ENCODE results near the gene OR10J5. TPM values are rescaled to one million over a fixed set of nuclear protein-coding genes. Genes with fewer than 3 reads are reported as not detected.

Gene OR10J5
- total and polyA plus RNA-seq, 2 of the 4 experiments (the other 2 are of a cell fraction): not detected

DNA sequence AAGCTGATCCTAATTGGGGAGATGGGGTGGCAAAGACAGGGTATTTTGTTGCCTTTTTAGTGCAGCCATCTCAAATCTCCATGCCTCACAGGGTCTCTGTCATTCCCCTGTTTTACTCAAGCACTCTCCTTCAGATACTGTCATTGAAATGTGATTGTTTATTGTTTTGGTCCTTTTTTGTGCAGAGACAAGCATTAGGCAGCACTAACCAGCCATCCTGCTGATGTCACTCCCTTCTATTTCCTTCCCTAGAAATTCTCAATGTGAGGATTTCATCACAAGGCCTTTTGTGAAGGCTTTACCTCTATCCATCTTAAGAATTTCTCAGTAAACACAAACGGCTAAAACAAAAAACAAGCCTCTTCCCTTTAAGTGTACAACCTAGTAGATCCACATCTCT lies 34.7 kb downstream of the OR10J5 start:
- Histone ChIP-seq H3K18ac (ENCODE audit: low read depth, low read length) (no peak overlapping the region), H3K23ac (ENCODE audit: low read depth, low read length) (no peak overlapping the region), H2BK20ac (ENCODE audit: low read depth, low read length) (no peak overlapping the region), H2AFZ (replicated peaks; ENCODE audit: low read length, poor library complexity) (no peak overlapping the region), H3K4me2 (ENCODE audit: low read depth, low read length) (no peak overlapping the region), H3K4me3 (ENCODE audit: insufficient read depth, low read depth, low read length) (no peak overlapping the region), H2AK9ac (replicated peaks; ENCODE audit: low read depth, low read length, poor library complexity) (no peak overlapping the region), H3K27ac (ENCODE audit: insufficient read depth, low read length) (no peak overlapping the region), H3K4me1 (ENCODE audit: control insufficient read depth, insufficient read depth, low read length) (no peaks in the 10 kb centered on the region), H4K5ac (ENCODE audit: low read depth, low read length) (no peak overlapping the region), H3K79me1 (ENCODE audit: low read depth in 1 of 2, low read length in 2 of 2) (no peaks in the 10 kb centered on the region), H4K8ac (ENCODE audit: low read depth in 2 of 2, low read length in 2 of 2) (no peak overlapping the region), H2AK5ac (ENCODE audit: low read depth, low read length) (no peak overlapping the region), H3K4ac (ENCODE audit: low read depth, low read length) (no peak overlapping the region), H3K14ac (replicated peaks; ENCODE audit: low read depth, low read length) (no peak overlapping the region), H3K27me3 (ENCODE audit: control insufficient read depth, insufficient read depth, low read length) (no peaks in the 10 kb centered on the region), H3K36me3 (ENCODE audit: control insufficient read depth, insufficient read depth, low read length) (no peaks in the 10 kb centered on the region), H3K9me3 (ENCODE audit: control insufficient read depth, insufficient read depth, low read length) (peaks cover 7% of the 10 kb centered on the region; the same call in 1 of the 2 replicates), H2BK15ac (ENCODE audit: low read depth, low read length) (no peak overlapping the region), H2BK5ac (ENCODE audit: low read depth, low read length, poor library complexity, severe bottlenecking) (no peak overlapping the region), H4K20me1 (ENCODE audit: insufficient read depth, low read length) (no peaks in the 10 kb centered on the region), H3K56ac (ENCODE audit: extremely low read depth, insufficient read depth, low read length) (no peak overlapping the region), H2BK120ac (ENCODE audit: low read depth, low read length) (no peak overlapping the region), H3K9ac (ENCODE audit: low read depth, low read length) (no peak overlapping the region), H4K91ac (ENCODE audit: insufficient read depth, low read depth, low read length) (no peak overlapping the region), H3K9me1 (ENCODE audit: insufficient read depth, low read length) (no peaks in the 10 kb centered on the region)
- ATAC-seq (ENCODE audit: low read depth) (no peak), DNase-seq (no peak)
- dilution Hi-C loops (cut with HindIII; ENCODE audit: low sequenced_read_pairs, unreplicated experiment) (no loop called here), in situ Hi-C loops (cut with MboI; ENCODE audit: low sequenced_read_pairs) (no loop called here), intact Hi-C loops (cut with micrococcal nuclease) (no loop called here)
- CTCF ChIA-PET: no interaction called here
- no peak for TF ChIP-seq CHD1 (IDR thresholded peaks at IDR 0.05; ENCODE audit: low read depth, low read length)
- TF ChIP-seq RFX5 (IDR thresholded peaks at IDR 0.05; ENCODE audit: low read depth, low read length): no peak
- TF ChIP-seq, protein P1, sequence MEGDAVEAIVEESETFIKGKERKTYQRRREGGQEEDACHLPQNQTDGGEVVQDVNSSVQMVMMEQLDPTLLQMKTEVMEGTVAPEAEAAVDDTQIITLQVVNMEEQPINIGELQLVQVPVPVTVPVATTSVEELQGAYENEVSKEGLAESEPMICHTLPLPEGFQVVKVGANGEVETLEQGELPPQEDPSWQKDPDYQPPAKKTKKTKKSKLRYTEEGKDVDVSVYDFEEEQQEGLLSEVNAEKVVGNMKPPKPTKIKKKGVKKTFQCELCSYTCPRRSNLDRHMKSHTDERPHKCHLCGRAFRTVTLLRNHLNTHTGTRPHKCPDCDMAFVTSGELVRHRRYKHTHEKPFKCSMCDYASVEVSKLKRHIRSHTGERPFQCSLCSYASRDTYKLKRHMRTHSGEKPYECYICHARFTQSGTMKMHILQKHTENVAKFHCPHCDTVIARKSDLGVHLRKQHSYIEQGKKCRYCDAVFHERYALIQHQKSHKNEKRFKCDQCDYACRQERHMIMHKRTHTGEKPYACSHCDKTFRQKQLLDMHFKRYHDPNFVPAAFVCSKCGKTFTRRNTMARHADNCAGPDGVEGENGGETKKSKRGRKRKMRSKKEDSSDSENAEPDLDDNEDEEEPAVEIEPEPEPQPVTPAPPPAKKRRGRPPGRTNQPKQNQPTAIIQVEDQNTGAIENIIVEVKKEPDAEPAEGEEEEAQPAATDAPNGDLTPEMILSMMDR (conservative IDR thresholded peaks at IDR 0.05; ENCODE audit: low read depth, low read length): no peak
- no peak for TF ChIP-seq POLR2A (IDR thresholded peaks at IDR 0.05; ENCODE audit: low read depth, low read length)
- no peak for TF ChIP-seq SMC3 (IDR thresholded peaks at IDR 0.05; ENCODE audit: low read depth, low read length)
- no peak for TF ChIP-seq CEBPB (IDR thresholded peaks at IDR 0.05; ENCODE audit: low read depth, low read length)
- no peak for TF ChIP-seq FOS (IDR thresholded peaks at IDR 0.05; ENCODE audit: low read depth, low read length)
- TF ChIP-seq MAZ (IDR thresholded peaks at IDR 0.05; ENCODE audit: borderline replicate concordance, low read depth, low read length): no peak
- TF ChIP-seq MXI1 (IDR thresholded peaks at IDR 0.05; ENCODE audit: borderline replicate concordance, low read depth, low read length): no peak
- no peak for TF ChIP-seq RAD21 (IDR thresholded peaks at IDR 0.05; ENCODE audit: low read length)
- TF ChIP-seq, protein P2, sequence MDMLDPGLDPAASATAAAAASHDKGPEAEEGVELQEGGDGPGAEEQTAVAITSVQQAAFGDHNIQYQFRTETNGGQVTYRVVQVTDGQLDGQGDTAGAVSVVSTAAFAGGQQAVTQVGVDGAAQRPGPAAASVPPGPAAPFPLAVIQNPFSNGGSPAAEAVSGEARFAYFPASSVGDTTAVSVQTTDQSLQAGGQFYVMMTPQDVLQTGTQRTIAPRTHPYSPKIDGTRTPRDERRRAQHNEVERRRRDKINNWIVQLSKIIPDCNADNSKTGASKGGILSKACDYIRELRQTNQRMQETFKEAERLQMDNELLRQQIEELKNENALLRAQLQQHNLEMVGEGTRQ (IDR thresholded peaks at IDR 0.05; ENCODE audit: low read depth, low read length): no peak
- no peak for TF ChIP-seq NFE2L2 (IDR thresholded peaks at IDR 0.05; ENCODE audit: low read depth, low read length)
- TF ChIP-seq, protein P3, sequence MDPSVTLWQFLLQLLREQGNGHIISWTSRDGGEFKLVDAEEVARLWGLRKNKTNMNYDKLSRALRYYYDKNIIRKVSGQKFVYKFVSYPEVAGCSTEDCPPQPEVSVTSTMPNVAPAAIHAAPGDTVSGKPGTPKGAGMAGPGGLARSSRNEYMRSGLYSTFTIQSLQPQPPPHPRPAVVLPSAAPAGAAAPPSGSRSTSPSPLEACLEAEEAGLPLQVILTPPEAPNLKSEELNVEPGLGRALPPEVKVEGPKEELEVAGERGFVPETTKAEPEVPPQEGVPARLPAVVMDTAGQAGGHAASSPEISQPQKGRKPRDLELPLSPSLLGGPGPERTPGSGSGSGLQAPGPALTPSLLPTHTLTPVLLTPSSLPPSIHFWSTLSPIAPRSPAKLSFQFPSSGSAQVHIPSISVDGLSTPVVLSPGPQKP (IDR thresholded peaks at IDR 0.05; ENCODE audit: borderline replicate concordance, low read depth, low read length): no peak
- POLR2A ChIA-PET (ENCODE audit: unreplicated experiment): no interaction called here
- WGBS, 2 experiments (ENCODE audit: extremely low coverage in 2 of 2, insufficient read length in 1 of 2): no CpG with 5 or more reads among the region's 1 CpG
- BruUV-seq (replicated peaks): no TSS peak

Measured in IMR-90 (cell line).